Measurements from ENCODE around the gene RNASE4. TPM values are rescaled to one million over a fixed set of nuclear protein-coding genes. Genes with fewer than 3 reads are reported as not detected.

RNASE4 gene
- total RNA-seq, 1 donor from 2014 or later: 2.6 TPM

DNA sequence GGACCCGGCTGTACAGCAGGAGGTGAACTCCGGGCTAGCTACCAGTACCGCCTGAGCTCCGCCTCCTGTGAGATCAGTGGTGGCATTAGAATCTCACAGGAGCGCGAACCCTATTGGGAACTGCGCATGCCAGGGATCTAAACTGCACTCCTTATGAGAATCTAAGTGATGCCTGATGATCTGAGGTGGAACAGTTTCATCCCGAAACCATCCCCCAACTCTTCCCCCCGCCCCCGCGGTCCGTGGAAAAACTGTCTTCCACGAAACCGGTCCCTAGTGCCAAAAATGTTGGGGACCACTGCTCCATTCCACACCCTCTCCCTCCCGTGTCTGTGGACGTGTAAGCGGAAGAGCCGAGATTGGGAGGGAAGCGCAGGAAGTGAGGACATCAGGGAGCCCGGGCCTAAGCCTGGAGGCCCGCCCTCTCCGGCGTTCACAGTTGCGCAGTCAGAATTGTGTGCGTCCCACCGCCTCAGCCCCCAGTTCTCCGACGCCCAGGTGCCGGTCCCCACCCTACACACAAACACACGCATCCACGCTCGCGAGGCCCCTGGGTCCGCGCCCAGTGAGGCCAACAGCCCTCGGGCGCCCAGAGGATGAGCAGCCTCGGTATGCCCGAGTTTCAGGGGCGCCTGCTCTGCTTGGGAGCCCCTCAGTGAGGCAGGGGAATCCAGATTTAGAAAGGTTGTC, 1.8 kb upstream of the RNASE4 start:
- Mint-ChIP-seq H3K36me3 (ENCODE audit: low read depth) (no peaks in the 10 kb centered on the region), H3K4me1 (peaks cover 8% of the 10 kb centered on the region), H3K4me3 (no peak overlapping the region), H3K27ac (ENCODE audit: unreplicated experiment) (no peak overlapping the region), H3K27me3 (ENCODE audit: low read depth) (peaks cover 20% of the 10 kb centered on the region), H3K9me3 (no peaks in the 10 kb centered on the region)
- peak; percentile 71 for DNase-seq (ENCODE audit: low read depth, low spot score)
- TF ChIP-seq, protein P1, sequence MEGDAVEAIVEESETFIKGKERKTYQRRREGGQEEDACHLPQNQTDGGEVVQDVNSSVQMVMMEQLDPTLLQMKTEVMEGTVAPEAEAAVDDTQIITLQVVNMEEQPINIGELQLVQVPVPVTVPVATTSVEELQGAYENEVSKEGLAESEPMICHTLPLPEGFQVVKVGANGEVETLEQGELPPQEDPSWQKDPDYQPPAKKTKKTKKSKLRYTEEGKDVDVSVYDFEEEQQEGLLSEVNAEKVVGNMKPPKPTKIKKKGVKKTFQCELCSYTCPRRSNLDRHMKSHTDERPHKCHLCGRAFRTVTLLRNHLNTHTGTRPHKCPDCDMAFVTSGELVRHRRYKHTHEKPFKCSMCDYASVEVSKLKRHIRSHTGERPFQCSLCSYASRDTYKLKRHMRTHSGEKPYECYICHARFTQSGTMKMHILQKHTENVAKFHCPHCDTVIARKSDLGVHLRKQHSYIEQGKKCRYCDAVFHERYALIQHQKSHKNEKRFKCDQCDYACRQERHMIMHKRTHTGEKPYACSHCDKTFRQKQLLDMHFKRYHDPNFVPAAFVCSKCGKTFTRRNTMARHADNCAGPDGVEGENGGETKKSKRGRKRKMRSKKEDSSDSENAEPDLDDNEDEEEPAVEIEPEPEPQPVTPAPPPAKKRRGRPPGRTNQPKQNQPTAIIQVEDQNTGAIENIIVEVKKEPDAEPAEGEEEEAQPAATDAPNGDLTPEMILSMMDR (conservative IDR thresholded peaks at IDR 0.05): no peak

- no peaks in the 10 kb centered on the region for H3K9me3 Mint-ChIP-seq
- no peaks in the 10 kb centered on the region for H3K36me3 Mint-ChIP-seq (ENCODE audit: low read depth)
- H3K27ac Mint-ChIP-seq (ENCODE audit: unreplicated experiment): no peak overlapping the region
- peak; percentile 76 for DNase-seq (ENCODE audit: low read depth, low spot score)
- TF ChIP-seq, protein P1 (conservative IDR thresholded peaks at IDR 0.05): no peak
- H3K4me1 Mint-ChIP-seq: peaks cover 8% of the 10 kb centered on the region
- no peak overlapping the region for H3K4me3 Mint-ChIP-seq
- H3K27me3 Mint-ChIP-seq (ENCODE audit: low read depth): peaks cover 20% of the 10 kb centered on the region
Observed at GRCh38 chr14:20683125-20683890, 1.1 kb upstream of the RNASE4 start.

DNA sequence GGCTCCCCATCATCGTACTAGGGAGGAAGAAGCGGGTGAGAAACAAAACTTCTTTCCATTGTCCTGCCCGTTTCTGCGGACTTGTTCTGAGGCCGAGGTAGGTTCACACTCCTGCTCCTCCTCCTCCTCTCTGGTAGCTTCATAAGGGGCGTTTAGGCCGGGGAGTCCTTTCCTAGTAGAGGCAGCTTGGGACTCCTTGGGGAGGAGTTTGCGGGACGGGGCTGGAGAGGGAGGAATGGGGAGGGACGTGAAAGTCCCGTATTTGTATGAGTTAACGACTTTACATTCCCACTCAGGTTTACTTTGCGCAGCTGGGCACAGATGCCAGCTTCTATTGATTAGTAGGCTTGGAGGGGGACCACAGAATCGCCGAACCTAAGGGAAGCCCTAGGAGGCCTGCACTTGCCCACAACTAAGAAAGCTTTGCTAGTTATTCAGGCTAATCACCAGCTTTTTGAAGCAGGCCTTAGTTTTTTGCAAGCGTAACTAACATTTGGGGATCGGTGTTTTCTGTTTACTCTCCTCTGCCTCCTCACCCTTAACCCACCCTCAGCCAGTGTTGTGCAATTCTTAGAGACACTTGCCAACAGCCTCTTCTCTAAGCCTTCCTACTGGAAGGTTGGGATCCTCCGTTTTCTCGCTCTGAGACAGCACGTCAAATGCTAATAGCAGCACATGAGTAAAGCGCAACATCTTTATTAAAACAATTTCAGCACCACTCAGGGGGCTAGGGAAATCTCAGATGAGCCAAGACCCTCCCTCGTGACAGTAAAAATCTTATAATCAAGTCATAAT, 499 bp downstream of the RNASE4 start:
- Mint-ChIP-seq H3K9me3 (no peaks in the 10 kb centered on the region), H3K4me3 (no peak overlapping the region), H3K27me3 (ENCODE audit: low read depth) (peaks cover 20% of the 10 kb centered on the region), H3K27ac (ENCODE audit: unreplicated experiment) (peak overlapping the region; percentile 37), H3K4me1 (peaks cover 8% of the 10 kb centered on the region), H3K36me3 (ENCODE audit: low read depth) (no peaks in the 10 kb centered on the region)
- DNase-seq (ENCODE audit: low read depth, low spot score): peak; percentile 17
- TF ChIP-seq, protein P1 (conservative IDR thresholded peaks at IDR 0.05): no peak

GRCh38 chr14:20686386-20687143, 2.2 kb downstream of the RNASE4 start:
- no peaks in the 10 kb centered on the region for H3K9me3 Mint-ChIP-seq
- TF ChIP-seq, protein P1 (conservative IDR thresholded peaks at IDR 0.05): no peak
- peaks cover 8% of the 10 kb centered on the region for H3K27me3 Mint-ChIP-seq (ENCODE audit: low read depth)
- no peak for DNase-seq (ENCODE audit: low read depth, low spot score)
- H3K27ac Mint-ChIP-seq (ENCODE audit: unreplicated experiment): no peak overlapping the region
- H3K4me3 Mint-ChIP-seq: peak overlapping the region; percentile 32
- H3K4me1 Mint-ChIP-seq: peaks cover 13% of the 10 kb centered on the region
- H3K36me3 Mint-ChIP-seq (ENCODE audit: low read depth): no peaks in the 10 kb centered on the region
